HG02981 (cell line): ENCODE measurements around the gene TENM3.
A peak's percentile ranks its signal among the peaks of the same experiment; 100 is the strongest.

Experiments used
- ATAC-seq: cut with Tn5 transposase; IDR thresholded peaks from one replicate; pipeline ENCODE4 v1.9.1; 2021; ENCODE audit warnings: mild to moderate bottlenecking, moderate library complexity; ENCODE audit not compliant: unreplicated experiment

The TENM3 gene

DNA sequence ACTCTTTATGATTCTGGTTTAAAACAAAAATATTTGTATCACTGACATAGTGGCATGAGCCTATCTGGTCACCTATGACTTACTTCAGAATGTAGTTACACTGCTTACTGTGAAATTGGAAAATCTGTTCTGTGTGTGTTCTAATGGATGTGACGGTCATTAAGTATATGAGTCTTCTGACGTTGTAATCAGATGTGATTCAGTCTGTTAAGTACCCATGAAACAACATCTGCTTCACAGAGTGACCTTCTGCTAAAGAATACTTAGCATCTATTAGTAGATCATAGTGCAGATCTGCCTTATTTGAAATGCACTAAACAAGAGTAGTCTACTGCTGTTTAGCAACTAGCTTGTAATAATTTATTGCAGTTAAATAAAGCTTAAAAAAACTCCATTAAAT is 356.9 kb downstream of the TENM3 start:
- no peak for ATAC-seq

DNA sequence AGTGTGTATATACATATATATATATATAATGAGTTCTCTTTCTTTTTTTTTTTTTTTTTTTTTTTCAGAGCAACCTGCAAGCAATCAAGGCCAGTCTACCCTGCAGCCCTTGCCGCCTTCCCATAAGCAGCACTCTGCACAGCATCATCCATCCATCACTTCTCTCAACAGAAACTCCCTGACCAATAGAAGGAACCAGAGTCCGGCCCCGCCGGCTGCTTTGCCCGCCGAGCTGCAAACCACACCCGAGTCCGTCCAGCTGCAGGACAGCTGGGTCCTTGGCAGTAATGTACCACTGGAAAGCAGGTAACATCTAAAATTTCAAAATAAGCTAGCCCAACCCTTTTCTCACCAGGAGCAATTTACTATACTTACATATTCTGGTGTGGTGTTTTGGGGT is 357.7 kb downstream of the TENM3 start:
- no peak for ATAC-seq

DNA sequence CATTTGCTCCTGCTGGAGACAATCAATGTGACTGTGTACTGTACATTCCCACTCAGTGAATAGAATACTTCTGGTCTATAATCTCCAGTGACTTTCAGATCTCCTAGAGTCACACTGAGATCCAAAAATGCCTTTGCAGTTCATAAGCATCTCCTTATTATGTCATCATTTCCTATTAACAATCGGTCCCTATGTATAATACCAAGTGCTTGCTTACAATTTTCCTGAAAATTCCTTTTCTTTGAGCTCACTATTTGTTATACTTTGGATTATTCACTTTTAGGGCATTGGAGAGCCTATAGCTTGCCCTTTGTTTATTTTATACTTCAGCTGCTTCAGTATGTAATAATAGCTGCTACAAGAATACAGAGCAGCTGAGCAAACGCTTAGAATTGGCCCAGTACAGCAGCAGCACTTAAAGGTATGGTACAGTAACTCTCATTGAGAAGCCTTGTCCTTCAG is 361.0 kb downstream of the TENM3 start:
- ATAC-seq = no peak

GRCh38 chr4:182604953-182605352 is 361.8 kb downstream of the TENM3 start:
- no peak for ATAC-seq

- ATAC-seq = no peak
These were observed 365.3 kb downstream of the TENM3 start for GRCh38 chr4:182608525-182608924.

GRCh38 chr4:182616476-182616875 is 373.3 kb downstream of the TENM3 start:
- no peak for ATAC-seq

GRCh38 chr4:182619660-182620059 is 376.5 kb downstream of the TENM3 start:
- no peak for ATAC-seq

DNA sequence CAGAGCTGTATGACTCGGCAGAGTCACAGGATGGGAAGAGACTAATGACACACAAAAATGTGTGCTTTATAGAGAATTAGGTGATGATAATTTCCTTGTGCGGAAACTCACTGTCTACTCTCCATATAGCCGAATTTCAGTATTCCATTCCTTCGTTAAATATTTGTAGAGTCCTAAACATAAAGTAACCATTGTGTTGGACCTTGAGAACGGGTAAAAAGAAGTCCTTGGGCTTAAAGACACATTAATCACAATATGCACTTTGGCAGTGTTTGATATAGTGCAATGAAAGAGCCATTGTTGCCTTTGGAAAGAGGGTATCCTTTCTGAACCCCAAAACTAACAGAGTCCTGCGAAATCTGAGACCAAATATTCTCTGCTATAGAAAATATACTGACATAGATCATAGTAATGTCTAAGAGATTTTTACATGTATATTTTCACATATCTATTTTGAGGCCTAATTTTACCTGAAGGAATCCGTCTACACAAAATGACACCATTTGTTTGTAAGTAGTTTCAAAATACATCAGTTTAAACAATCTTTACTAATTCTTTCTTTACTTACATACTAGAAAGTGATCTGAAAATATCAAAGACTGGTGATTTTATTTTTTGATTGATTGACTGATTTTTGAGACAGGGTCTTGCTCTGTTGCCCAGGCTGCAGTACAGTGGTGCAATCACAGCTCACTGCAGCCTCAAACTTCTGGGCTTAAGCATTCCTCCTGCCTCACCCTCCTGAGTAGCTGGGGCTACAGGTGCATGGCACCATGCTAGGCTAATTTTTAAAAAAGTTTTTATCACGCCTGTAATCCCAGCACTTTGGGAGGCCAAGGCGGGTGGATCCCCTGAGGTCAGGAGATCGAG is 377.1 kb downstream of the TENM3 start:
- ATAC-seq = no peak

DNA sequence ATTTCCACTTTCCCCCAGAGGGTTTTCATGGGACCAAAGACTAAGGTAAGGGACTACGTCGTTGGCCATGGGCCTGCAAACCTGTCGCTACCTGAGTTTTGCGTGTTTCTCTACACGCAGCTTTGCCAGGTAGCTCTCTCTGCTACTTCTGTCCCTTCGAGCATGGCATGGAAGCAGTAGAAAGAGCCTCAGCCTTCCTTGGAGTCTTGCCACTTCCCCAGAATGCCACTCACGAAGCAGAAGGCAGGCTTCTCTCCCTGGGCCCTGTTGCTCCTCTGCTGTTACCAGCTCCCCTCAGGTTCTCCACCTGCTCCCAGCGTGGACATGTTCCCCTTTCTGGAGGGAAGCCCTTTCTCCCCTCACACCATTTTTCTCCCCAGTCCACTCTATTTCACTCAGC is 381.1 kb downstream of the TENM3 start:
- ATAC-seq = no peak

DNA sequence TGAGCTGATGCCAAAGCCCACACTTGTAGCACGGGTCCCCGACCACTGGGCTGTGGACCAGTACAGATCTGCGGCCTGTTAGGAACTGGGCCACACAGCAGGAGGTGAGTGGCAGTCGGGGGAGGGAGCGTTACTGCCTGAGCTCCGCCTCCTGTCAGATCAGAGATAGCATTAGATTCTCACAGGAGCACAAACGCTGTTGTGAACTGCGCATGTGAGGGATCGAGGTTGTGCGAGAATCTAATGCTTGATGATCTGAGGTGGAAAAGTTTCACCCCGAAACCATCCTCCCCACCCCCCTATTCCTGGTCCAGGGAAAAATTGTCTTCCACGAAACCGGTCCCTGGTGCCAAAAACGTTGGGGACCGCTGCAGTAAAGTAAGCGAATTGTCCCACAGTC is 382.0 kb downstream of the TENM3 start:
- ATAC-seq = no peak

DNA sequence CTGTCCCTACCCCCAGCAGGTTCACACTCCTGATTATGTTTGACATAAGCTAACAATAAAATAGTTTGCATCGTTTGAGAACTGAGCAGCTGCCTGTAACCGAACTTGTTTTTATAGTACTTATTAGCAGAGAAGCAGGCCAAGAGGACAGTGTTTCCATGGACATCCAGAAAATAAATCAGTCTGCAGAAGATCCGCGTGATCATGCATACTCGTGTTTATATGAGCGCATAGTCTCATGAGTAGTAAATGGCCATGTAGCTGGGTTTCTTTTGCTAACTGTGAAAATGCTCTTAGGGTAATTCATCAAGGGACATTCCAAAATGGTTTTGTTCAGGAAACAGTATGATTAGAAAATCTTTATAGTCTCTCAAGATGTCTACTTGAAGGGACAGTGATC is 384.8 kb downstream of the TENM3 start:
- no peak for ATAC-seq

DNA sequence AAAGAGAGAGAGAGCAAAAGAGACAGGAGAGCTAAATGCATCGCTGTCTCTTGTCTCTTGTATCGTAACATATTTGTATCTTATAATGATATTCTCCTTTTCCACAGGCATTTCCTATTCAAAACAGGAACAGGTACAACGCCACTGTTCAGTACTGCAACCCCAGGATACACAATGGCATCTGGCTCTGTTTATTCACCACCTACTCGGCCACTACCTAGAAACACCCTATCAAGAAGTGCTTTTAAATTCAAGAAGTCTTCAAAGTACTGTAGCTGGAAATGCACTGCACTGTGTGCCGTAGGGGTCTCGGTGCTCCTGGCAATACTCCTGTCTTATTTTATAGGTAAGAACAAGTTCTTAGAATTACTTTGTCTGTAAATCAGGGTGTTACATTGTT is 385.3 kb downstream of the TENM3 start:
- no peak for ATAC-seq

GRCh38 chr4:182629096-182629495 is 385.9 kb downstream of the TENM3 start:
- no peak for ATAC-seq

DNA sequence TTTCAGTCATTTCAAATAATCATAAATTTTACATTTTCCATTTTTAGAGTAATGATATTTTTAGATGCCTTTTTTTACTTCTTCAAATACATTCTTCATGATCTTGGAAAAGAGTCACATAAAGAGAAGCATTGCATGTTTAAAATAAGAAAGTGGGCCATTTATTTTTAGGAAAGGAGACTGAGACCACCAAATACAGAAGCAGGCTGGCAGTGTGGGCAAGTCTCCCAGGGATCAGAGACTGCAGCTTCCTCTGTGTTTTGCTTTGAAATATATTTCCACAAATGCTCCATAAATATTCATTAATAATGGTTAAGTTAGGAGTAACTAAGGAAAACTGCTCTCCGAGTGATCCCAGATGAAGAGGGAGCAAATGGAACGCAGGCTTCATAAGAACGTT is 397.3 kb downstream of the TENM3 start:
- no peak for ATAC-seq

GRCh38 chr4:182640932-182641331 is 397.7 kb downstream of the TENM3 start:
- no peak for ATAC-seq

DNA sequence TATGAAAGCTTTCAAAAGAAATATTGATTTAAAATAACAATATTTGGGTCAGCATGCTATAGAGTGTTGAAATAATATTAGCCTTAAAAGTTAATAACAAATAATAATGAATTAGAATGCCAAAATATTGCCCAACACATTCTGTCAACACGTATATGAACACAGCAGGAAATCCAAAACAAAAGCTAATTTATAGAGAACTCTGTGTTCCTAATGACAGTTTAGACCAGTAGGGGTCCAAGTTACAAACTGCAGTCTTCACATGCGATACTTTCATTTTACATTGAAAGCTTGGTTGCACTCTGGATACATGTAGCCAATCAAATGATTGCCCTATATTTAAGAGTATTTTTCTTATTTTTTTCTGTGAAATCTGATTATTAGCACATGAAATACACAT is 399.6 kb downstream of the TENM3 start:
- peak; percentile 48 for ATAC-seq

DNA sequence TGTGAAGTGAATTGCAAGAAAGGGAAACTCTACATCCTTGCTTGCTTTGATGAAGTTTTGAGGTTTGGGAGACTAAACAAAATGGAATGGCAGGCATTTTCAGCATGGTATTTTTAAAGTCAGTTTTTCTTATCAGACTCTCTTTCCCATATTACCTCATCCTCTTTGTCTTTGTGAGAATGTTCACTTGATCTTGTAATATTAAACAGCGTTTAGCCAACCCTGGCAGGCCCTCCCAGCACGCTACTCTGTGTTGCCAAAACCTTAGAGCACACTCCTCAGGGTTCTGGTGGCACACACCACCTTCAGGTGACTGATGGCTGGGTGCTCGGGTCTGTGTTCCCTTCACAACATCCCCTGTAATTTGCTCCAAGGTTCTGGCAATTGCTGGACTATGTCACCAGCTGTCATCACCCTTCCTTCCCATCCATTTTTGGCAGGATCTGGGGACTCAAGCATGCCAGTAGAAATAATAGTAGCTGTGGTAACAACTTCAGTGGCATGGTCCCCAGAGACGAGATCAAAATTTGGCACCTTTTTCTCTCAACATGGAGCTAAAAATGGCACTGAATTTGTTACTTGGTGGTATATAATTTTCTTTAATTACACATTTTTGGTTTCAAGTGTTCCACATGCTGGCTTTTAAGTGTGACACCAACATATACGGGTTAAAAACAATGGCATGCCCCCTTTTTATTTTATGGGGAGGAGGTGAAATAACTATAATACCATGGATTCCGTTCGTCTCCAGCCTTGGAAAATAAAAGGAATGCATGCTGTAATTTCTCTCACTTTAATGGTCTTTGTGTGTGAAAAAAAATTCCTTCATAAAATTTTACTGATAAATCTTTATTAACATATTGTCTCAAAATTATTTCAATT is 400.8 kb downstream of the TENM3 start:
- ATAC-seq = no peak

GRCh38 chr4:182644683-182645050 is 401.5 kb downstream of the TENM3 start:
- ATAC-seq = no peak

- no peak for ATAC-seq
These were observed 402.3 kb downstream of the TENM3 start for GRCh38 chr4:182645511-182645910.

GRCh38 chr4:182647646-182648300 is 404.6 kb downstream of the TENM3 start:
- no peak for ATAC-seq

DNA sequence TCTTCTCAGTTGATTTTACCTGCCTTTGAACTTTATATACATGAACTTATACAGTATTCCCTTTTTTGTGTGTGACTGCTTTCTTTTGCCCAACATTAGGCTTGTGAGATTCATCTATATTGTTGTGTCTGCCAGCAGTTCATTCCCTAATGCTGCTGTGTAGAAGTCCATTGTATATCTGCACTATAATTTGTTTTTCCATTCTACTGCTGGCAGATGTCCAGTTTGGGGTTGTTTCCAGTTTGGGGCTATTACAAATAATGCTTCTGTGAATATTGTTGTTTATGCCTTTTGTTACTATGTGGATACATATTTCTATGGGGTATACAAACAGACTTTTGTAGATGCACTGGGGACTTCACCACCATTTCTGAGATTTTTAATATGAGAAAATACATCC is 405.6 kb downstream of the TENM3 start:
- ATAC-seq = no peak
